HepG2 (cell line): ENCODE results near the gene CRIM1.

Experiments
- HDAC2 ChIP-seq: sonication (generic); formaldehyde crosslinking; IDR thresholded peaks from 2 replicates; pipeline ENCODE4 v1.4.0; 2020; ENCODE audit warnings: missing genetic modification reagents
- MIXL1 ChIP-seq: IDR thresholded peaks from 2 replicates; pipeline ENCODE4 v1.6.1; 2016
- RAD21 ChIP-seq: fragments of 450-650 bp; formaldehyde crosslinking; IDR thresholded peaks from 2 replicates; pipeline ENCODE4 v1.5.0; 2020; ENCODE audit warnings: mild to moderate bottlenecking
- TRIM24 ChIP-seq: sonication (generic); formaldehyde crosslinking; IDR thresholded peaks from 2 replicates; pipeline ENCODE4 v1.8.0; 2022; ENCODE audit warnings: mild to moderate bottlenecking, missing genetic modification reagents
- ZBTB1 ChIP-seq: sonication (generic); formaldehyde crosslinking; IDR thresholded peaks from 2 replicates; pipeline ENCODE4 v1.4.0; 2020; ENCODE audit warnings: missing genetic modification reagents, borderline replicate concordance
- ZBTB33 ChIP-seq: sonication (generic); formaldehyde crosslinking; IDR thresholded peaks from 2 replicates; pipeline ENCODE4 v1.4.0; 2020; ENCODE audit warnings: missing genetic modification reagents
- ZKSCAN1 ChIP-seq: fragments of 150-350 bp; IDR thresholded peaks from 2 replicates; pipeline ENCODE4 v1.6.1; 2014; ENCODE audit warnings: low read length
- ZNF224 ChIP-seq: sonication (generic); formaldehyde crosslinking; IDR thresholded peaks from 2 replicates; pipeline ENCODE4 v1.5.0; 2020; ENCODE audit warnings: mild to moderate bottlenecking, missing genetic modification reagents
- TF ChIP-seq, protein P1 (sequence below): sonication (generic); formaldehyde crosslinking; IDR thresholded peaks from 2 replicates; pipeline ENCODE4 v1.4.0; 2020; ENCODE audit warnings: missing genetic modification reagents
- TF ChIP-seq, protein P2 (sequence below): sonication (generic); formaldehyde crosslinking; IDR thresholded peaks from 2 replicates; pipeline ENCODE4 v1.5.0; 2020; ENCODE audit warnings: mild to moderate bottlenecking, missing genetic modification reagents, moderate library complexity

- TF ChIP-seq, protein P1, sequence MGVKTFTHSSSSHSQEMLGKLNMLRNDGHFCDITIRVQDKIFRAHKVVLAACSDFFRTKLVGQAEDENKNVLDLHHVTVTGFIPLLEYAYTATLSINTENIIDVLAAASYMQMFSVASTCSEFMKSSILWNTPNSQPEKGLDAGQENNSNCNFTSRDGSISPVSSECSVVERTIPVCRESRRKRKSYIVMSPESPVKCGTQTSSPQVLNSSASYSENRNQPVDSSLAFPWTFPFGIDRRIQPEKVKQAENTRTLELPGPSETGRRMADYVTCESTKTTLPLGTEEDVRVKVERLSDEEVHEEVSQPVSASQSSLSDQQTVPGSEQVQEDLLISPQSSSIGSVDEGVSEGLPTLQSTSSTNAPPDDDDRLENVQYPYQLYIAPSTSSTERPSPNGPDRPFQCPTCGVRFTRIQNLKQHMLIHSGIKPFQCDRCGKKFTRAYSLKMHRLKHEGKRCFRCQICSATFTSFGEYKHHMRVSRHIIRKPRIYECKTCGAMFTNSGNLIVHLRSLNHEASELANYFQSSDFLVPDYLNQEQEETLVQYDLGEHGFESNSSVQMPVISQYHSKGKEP (CRISPR knock-in tag) = no peak
- TF ChIP-seq ZBTB1 (CRISPR knock-in tag) (no peak), TRIM24 (no peak), HDAC2 (CRISPR knock-in tag) (no peak), ZBTB33 (CRISPR knock-in tag) (no peak), ZKSCAN1 (no peak), RAD21 (CRISPR knock-in tag) (no peak), ZNF224 (CRISPR knock-in tag) (no peak), MIXL1 (CRISPR knock-in tag) (no peak)
- TF ChIP-seq, protein P2, sequence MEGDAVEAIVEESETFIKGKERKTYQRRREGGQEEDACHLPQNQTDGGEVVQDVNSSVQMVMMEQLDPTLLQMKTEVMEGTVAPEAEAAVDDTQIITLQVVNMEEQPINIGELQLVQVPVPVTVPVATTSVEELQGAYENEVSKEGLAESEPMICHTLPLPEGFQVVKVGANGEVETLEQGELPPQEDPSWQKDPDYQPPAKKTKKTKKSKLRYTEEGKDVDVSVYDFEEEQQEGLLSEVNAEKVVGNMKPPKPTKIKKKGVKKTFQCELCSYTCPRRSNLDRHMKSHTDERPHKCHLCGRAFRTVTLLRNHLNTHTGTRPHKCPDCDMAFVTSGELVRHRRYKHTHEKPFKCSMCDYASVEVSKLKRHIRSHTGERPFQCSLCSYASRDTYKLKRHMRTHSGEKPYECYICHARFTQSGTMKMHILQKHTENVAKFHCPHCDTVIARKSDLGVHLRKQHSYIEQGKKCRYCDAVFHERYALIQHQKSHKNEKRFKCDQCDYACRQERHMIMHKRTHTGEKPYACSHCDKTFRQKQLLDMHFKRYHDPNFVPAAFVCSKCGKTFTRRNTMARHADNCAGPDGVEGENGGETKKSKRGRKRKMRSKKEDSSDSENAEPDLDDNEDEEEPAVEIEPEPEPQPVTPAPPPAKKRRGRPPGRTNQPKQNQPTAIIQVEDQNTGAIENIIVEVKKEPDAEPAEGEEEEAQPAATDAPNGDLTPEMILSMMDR (CRISPR knock-in tag) = no peak
These were observed 96.7 kb downstream of the CRIM1 start for GRCh38 chr2:36452260-36452659.
